Mucosa of rectum (tissue), 2 donors: Measurements from ENCODE around the gene ZNF324.
A peak's percentile ranks its signal among the peaks of the same experiment; 100 is the strongest.
"Not testable (repeated sequence)": the region's sequence is repeated elsewhere in the genome, so short reads cannot be mapped to it uniquely, and the experiment has no call there.

Experiments
- H3K27ac ChIP-seq, 2 donors: one replicate each; pipeline ENCODE4 v1.7.0; 2013; ENCODE audit warnings: inconsistent platforms in 2 of 2, low read depth in 2 of 2, low read length in 2 of 2
- H3K27me3 ChIP-seq, 2 donors: one replicate each; pipeline ENCODE4 v1.7.0; 2013; ENCODE audit warnings: low read length in 2 of 2; ENCODE audit not compliant: control insufficient read depth in 2 of 2, insufficient read depth in 2 of 2
- H3K36me3 ChIP-seq, 2 donors: one replicate each; pipeline ENCODE4 v1.7.0; 2013; ENCODE audit warnings: low read length in 2 of 2; ENCODE audit not compliant: control insufficient read depth in 2 of 2, insufficient read depth in 2 of 2
- H3K4me1 ChIP-seq, 2 donors: one replicate each; pipeline ENCODE4 v1.7.0; 2013; ENCODE audit warnings: low read length in 2 of 2, mild to moderate bottlenecking in 1 of 2; ENCODE audit not compliant: control insufficient read depth in 2 of 2, insufficient read depth in 2 of 2
- H3K4me3 ChIP-seq, 2 donors: one replicate each; pipeline ENCODE4 v1.7.0; 2013; ENCODE audit warnings: low read length in 2 of 2
- H3K9ac ChIP-seq, 2 donors: one replicate each; pipeline ENCODE4 v1.7.0; 2013; ENCODE audit warnings: low read length in 2 of 2, low read depth in 1 of 2, mild to moderate bottlenecking in 1 of 2
- H3K9me3 ChIP-seq, 2 donors: one replicate each; pipeline ENCODE4 v1.7.0; 2013; ENCODE audit warnings: low read length in 2 of 2; ENCODE audit not compliant: control insufficient read depth in 2 of 2
- donor health status: healthy.
- donor health status: Normal muscosa, but diverticular disease.

The ZNF324 gene

GRCh38 chr19:58498316-58499020 is 31.6 kb downstream of the ZNF324 start:
- peak overlapping the region in 1 of 2 donors; percentile 86 for H3K27ac ChIP-seq

GRCh38 chr19:58499021-58499927 is 32.4 kb downstream of the ZNF324 start:
- Histone ChIP-seq H3K4me3 (peak overlapping the region; percentile 79 to 83), H3K27ac (peak overlapping the region; percentile 85 to 86), H3K9me3 (peaks cover 0 to 1% of the 10 kb centered on the region in 2 donors), H3K36me3 (no peaks in the 10 kb centered on the region), H3K27me3 (no peaks in the 10 kb centered on the region), H3K4me1 (peaks cover 7 to 12% of the 10 kb centered on the region in 2 donors), H3K9ac (peak overlapping the region; percentile 68 to 70)

More at GRCh38 chr19:58498316-58499020, 31.6 kb downstream of the ZNF324 start:
- Histone ChIP-seq H3K9me3 (peaks cover 0 to 1% of the 10 kb centered on the region in 2 donors), H3K27me3 (no peaks in the 10 kb centered on the region), H3K36me3 (no peaks in the 10 kb centered on the region), H3K4me1 (peaks cover 7 to 12% of the 10 kb centered on the region in 2 donors), H3K9ac (peak overlapping the region in 1 of 2 donors; percentile 32), H3K4me3 (peak overlapping the region; percentile 63 to 76)

- H3K4me3 ChIP-seq, result peak overlapping the region; percentile 79 to 83
- H3K4me1 ChIP-seq, result peaks cover 7 to 12% of the 10 kb centered on the region in 2 donors
- H3K9me3 ChIP-seq, result peaks cover 0 to 1% of the 10 kb centered on the region in 2 donors
- H3K27ac ChIP-seq, result no peak overlapping the region
- no peaks in the 10 kb centered on the region for H3K27me3 ChIP-seq
- H3K36me3 ChIP-seq, result no peaks in the 10 kb centered on the region
- no peak overlapping the region for H3K9ac ChIP-seq
Observed at GRCh38 chr19:58500242-58500641, 33.4 kb downstream of the ZNF324 start.

GRCh38 chr19:58507602-58508223 is 40.8 kb downstream of the ZNF324 start:
- H3K4me1 ChIP-seq, result peaks cover 11 to 15% of the 10 kb centered on the region in 2 donors
- H3K36me3 ChIP-seq, H3K9ac ChIP-seq, H3K27ac ChIP-seq, H3K27me3 ChIP-seq, H3K9me3 ChIP-seq, H3K4me3 ChIP-seq: not testable (repeated sequence)

- no peaks in the 10 kb centered on the region for H3K9me3 ChIP-seq
- H3K4me1 ChIP-seq, result peaks cover 23 to 25% of the 10 kb centered on the region in 2 donors
- H3K27ac ChIP-seq, result no peak overlapping the region
- H3K4me3 ChIP-seq, result no peak overlapping the region
- no peak overlapping the region for H3K9ac ChIP-seq
- no peaks in the 10 kb centered on the region for H3K27me3 ChIP-seq
- H3K36me3 ChIP-seq, result no peaks in the 10 kb centered on the region
Observed at GRCh38 chr19:58509731-58510083, 42.8 kb downstream of the ZNF324 start.

- no peaks in the 10 kb centered on the region for H3K27me3 ChIP-seq
- peaks cover 23 to 27% of the 10 kb centered on the region in 2 donors for H3K4me1 ChIP-seq
- no peak overlapping the region for H3K4me3 ChIP-seq
- H3K36me3 ChIP-seq, result no peaks in the 10 kb centered on the region
- no peak overlapping the region for H3K9ac ChIP-seq
- H3K27ac ChIP-seq, result no peak overlapping the region
- no peaks in the 10 kb centered on the region for H3K9me3 ChIP-seq
Observed at GRCh38 chr19:58510084-58510862, 43.4 kb downstream of the ZNF324 start.

GRCh38 chr19:58511353-58512208 is 44.7 kb downstream of the ZNF324 start, which contains the start of gene SLC27A5:
SLC27A5 (minus strand) TSS chr19:58511992; CDS start chr19:58511955, 37 bp downstream.
- H3K36me3 ChIP-seq, result peaks cover 1 to 8% of the 10 kb centered on the region in 2 donors
- H3K4me3 ChIP-seq, result no peak within 1 kb of the TSS
- peak within 1 kb of the TSS in 1 of 2 donors; percentile 34 for H3K27ac ChIP-seq
- H3K27me3 ChIP-seq, result no peaks in the 10 kb centered on the region
- H3K9ac ChIP-seq, result no peak within 1 kb of the TSS
- H3K4me1 ChIP-seq, result peaks cover 23 to 27% of the 10 kb centered on the region in 2 donors
- no peaks in the 10 kb centered on the region for H3K9me3 ChIP-seq

- no peaks in the 10 kb centered on the region for H3K27me3 ChIP-seq
- no peaks in the 10 kb centered on the region for H3K9me3 ChIP-seq
- peak overlapping the region; percentile 14 to 65 for H3K9ac ChIP-seq
- H3K27ac ChIP-seq, result peak overlapping the region; percentile 66 to 72
- H3K36me3 ChIP-seq, result peaks cover 11 to 13% of the 10 kb centered on the region in 2 donors
- H3K4me3 ChIP-seq, result no peak overlapping the region
- peaks cover 32 to 36% of the 10 kb centered on the region in 2 donors for H3K4me1 ChIP-seq
Observed at GRCh38 chr19:58513213-58513693, 46.4 kb downstream of the ZNF324 start.
